ENCODE measurements around the gene TBX2. TPM values are rescaled to one million over a fixed set of nuclear protein-coding genes. Genes with fewer than 3 reads are reported as not detected.

The TBX2 gene
- total RNA-seq, 1 donor from 2014 or later, result 16.1 TPM

GRCh38 chr17:61368049-61368831 is 31.4 kb upstream of the TBX2 start:
- no peak overlapping the region for H3K27ac Mint-ChIP-seq (ENCODE audit: unreplicated experiment)
- H3K4me1 Mint-ChIP-seq, result peaks cover 40% of the 10 kb centered on the region
- H3K36me3 Mint-ChIP-seq (ENCODE audit: low read depth), result peaks cover 4% of the 10 kb centered on the region
- TF ChIP-seq CTCF (conservative IDR thresholded peaks at IDR 0.05), result no peak
- no peak for DNase-seq (ENCODE audit: low read depth, low spot score)
- no peaks in the 10 kb centered on the region for H3K27me3 Mint-ChIP-seq (ENCODE audit: low read depth)
- H3K9me3 Mint-ChIP-seq, result no peaks in the 10 kb centered on the region
- no peak overlapping the region for H3K4me3 Mint-ChIP-seq

- Mint-ChIP-seq H3K27me3 (ENCODE audit: low read depth) (no peaks in the 10 kb centered on the region), H3K4me3 (no peak overlapping the region), H3K36me3 (ENCODE audit: low read depth) (peaks cover 4% of the 10 kb centered on the region), H3K27ac (ENCODE audit: unreplicated experiment) (peak overlapping the region; percentile 93), H3K4me1 (peaks cover 33% of the 10 kb centered on the region), H3K9me3 (no peaks in the 10 kb centered on the region)
- DNase-seq (ENCODE audit: low read depth, low spot score), result no peak
- TF ChIP-seq CTCF (conservative IDR thresholded peaks at IDR 0.05), result no peak
These were observed 30.7 kb upstream of the TBX2 start for GRCh38 chr17:61368832-61369450.

GRCh38 chr17:61369751-61370150 is 29.9 kb upstream of the TBX2 start:
- Mint-ChIP-seq H3K4me3 (no peak overlapping the region), H3K36me3 (ENCODE audit: low read depth) (peaks cover 4% of the 10 kb centered on the region), H3K9me3 (no peaks in the 10 kb centered on the region), H3K27me3 (ENCODE audit: low read depth) (no peaks in the 10 kb centered on the region), H3K4me1 (peaks cover 34% of the 10 kb centered on the region), H3K27ac (ENCODE audit: unreplicated experiment) (peak overlapping the region; percentile 93)
- DNase-seq (ENCODE audit: low read depth, low spot score), result no peak
- no peak for TF ChIP-seq CTCF (conservative IDR thresholded peaks at IDR 0.05)

GRCh38 chr17:61371179-61371578 is 28.5 kb upstream of the TBX2 start:
- H3K9me3 Mint-ChIP-seq, result no peaks in the 10 kb centered on the region
- H3K4me1 Mint-ChIP-seq, result peaks cover 35% of the 10 kb centered on the region
- peaks cover 4% of the 10 kb centered on the region for H3K36me3 Mint-ChIP-seq (ENCODE audit: low read depth)
- no peak overlapping the region for H3K27ac Mint-ChIP-seq (ENCODE audit: unreplicated experiment)
- no peaks in the 10 kb centered on the region for H3K27me3 Mint-ChIP-seq (ENCODE audit: low read depth)
- no peak overlapping the region for H3K4me3 Mint-ChIP-seq
- DNase-seq (ENCODE audit: low read depth, low spot score), result no peak
- no peak for TF ChIP-seq CTCF (conservative IDR thresholded peaks at IDR 0.05)

- Mint-ChIP-seq H3K36me3 (ENCODE audit: low read depth) (peaks cover 4% of the 10 kb centered on the region), H3K27me3 (ENCODE audit: low read depth) (peaks cover 2% of the 10 kb centered on the region), H3K9me3 (no peaks in the 10 kb centered on the region)
These were observed 28.0 kb upstream of the TBX2 start for GRCh38 chr17:61371606-61372005.

More at GRCh38 chr17:61371606-61372005, 28.0 kb upstream of the TBX2 start:
- peaks cover 35% of the 10 kb centered on the region for H3K4me1 Mint-ChIP-seq
- no peak overlapping the region for H3K27ac Mint-ChIP-seq (ENCODE audit: unreplicated experiment)
- TF ChIP-seq CTCF (conservative IDR thresholded peaks at IDR 0.05), result no peak
- DNase-seq (ENCODE audit: low read depth, low spot score), result no peak
- H3K4me3 Mint-ChIP-seq, result no peak overlapping the region

Data from neural crest cell (in vitro differentiated cells).